GM19395 (cell line): Measurements from ENCODE around the gene PDE4DIP.
"Not testable (repeated sequence)": the region's sequence is repeated elsewhere in the genome, so short reads cannot be mapped to it uniquely, and the experiment has no call there.

ENCODE experiments used
- ATAC-seq: cut with Tn5 transposase; IDR thresholded peaks from one replicate; pipeline ENCODE4 v1.9.1; 2021; ENCODE audit warnings: mild to moderate bottlenecking, moderate library complexity; ENCODE audit not compliant: unreplicated experiment

The PDE4DIP gene

DNA sequence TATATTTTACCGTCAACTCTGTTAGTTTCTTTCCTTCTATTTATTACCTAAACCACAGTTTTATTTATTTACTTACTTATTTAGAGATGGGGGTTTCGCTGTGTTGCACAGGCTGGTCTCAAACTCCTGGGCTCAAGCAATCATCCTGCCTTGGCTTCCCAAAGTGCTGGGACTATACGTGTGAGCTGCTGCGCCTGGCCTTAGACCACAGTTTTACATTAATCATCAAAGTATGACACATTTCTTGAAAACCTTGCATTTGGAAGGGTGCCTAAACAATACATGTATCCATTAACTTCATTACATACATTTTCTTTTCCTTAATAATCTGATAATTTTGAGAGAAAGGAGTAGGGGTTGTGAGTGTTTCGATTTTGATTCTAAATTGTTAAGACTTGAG is 124.9 kb downstream of the PDE4DIP start:
- ATAC-seq: not testable (repeated sequence)

DNA sequence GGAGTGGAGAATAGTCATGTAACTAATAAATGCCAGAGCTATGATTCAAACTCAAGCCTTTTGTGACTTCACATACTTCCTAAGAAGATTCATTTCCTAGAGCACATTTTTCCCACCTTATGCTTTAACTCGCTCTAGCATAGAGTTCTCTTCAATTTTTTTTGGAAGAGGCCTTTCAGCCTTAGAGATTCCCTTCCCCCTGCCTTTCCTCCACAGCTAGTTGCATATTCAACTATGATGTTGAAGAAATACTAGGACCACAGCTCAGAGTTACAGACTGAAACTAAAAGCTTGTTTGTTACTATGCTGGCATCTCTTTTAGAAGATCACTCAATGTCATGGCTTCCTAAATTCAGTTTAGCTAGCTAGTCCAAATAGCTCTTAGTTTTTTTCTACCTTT is 131.2 kb downstream of the PDE4DIP start:
- ATAC-seq: peak; percentile 61

DNA sequence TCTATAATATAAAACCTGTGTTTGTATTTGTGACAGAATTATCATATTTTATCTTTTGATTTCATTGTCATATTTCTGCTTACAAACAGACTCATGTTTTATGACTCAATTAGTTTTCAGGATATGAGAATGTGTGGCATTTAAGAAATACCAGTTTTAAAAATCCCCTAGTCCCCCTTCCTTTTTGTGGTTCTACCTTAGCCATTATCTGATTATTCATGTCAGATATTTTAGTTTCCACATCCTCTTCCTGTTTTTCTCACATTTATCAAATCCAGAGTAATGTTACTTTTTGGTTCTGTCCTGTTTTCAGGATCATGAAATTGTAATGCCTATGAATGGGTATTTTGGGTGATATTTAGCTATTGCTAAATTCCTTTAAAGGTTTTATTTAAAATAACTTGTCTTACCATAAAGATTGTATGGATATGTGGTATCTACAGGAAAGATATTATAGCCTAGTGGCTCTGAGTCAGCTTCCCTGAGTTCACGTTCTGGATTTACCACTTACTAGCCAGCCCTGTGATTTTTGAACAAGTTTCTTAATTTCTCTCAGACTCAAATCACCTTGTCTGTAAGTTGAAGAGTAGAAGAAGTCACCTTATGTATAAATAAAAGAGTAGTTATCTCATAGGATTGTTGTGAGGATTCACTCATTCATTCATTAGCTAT is 131.8 kb downstream of the PDE4DIP start:
- peak; percentile 67 for ATAC-seq

DNA sequence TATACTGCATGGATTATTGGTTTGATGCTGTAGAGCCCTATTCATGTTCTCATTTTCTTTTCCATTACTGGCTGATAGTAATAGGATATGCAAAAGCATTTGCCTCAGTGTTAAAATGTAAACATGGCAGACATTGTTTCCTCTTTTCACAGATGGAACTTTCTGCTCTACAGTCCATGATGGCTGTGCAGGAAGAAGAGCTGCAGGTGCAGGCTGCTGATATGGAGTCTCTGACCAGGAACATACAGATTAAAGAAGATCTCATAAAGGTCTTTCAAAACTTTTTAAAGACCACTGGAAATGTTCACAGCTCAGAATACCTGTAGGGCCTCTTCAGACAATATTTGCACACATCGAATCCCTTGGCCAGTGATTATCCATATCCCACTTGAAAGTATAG is 133.6 kb downstream of the PDE4DIP start:
- ATAC-seq: not testable (repeated sequence)

DNA sequence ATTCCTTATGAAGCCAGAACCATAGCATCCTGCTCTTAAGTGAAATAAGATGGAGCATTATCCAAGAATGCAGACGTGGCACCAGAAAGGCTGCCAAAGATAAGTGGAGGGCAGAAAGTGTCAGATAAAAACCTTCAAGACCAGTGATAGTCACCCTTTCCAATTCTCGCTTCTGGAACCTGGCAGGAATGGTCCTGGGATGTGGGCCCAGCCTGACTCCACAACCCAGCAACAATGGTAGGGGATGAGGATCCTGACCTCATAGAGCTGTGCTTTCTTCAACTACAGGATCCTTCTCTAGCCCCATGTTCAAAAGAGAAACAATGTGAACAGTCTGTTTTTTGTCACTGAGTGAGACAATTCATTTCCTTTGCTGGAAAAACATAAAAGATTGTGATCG is 145.2 kb downstream of the PDE4DIP start:
- ATAC-seq: not testable (repeated sequence)

DNA sequence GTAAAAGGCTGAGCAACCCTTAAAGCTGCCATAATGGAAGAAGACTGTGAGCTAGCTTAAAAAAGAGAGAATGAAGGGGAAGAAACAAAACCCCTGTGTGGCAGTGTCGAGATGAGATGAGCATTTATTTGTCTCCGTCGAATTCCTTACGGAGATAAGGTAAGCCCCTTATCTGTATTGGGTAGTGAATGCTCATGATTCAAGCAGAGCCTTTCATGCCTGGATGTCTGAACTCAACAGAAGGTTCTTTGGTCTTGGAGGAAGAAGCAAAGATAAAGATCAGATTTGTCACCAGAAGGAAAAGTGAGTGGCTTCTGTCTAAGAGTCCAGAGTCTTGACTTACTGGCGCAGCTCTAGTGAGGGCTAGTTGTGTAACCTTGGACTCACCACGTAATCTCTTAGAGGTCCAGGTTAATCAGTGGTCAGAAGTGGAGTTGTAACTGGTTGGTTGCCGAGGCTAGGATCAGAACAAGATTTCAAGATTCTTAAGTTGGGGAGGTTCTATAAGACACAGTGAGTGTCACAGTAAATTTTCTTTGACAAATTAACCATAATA is 146.1 kb downstream of the PDE4DIP start:
- ATAC-seq: not testable (repeated sequence)

DNA sequence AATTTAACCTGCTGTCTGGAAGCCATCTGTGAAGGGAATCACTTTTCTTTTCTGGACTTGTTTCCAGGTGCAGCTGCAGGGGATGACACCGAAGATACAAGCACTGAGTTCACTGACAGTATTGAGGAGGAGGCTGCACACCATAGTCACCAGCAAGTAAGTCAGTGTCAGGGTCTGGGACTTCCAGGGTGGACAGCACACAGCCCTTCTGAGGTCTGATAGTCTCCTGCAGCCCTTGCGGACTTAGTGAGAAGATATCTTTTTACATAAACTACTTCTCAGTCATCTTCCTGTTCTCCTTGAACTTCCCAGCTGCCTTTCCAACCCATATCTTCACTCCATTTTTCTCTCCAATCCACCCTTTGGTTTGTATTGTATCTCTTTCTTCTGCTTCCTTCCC is 147.6 kb downstream of the PDE4DIP start:
- ATAC-seq: not testable (repeated sequence)

DNA sequence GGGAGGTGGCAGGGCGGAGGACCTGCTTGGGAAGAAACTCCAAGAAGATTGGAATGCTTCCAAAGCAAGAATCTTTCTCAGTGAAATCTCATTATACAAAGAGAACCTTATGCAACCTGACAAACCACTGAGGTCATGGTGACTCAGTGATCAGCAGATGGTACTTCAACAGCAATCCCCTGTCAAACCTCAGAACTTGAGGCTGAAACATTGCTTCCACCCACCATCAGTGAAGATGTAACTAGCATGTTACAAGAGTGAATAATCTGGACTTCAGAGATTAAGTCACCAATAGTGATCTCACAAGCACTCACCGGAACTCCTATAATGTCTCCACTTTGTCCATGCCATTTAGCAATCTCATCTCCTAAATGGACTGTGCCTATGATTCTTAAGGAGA is 148.1 kb downstream of the PDE4DIP start:
- ATAC-seq: not testable (repeated sequence)

DNA sequence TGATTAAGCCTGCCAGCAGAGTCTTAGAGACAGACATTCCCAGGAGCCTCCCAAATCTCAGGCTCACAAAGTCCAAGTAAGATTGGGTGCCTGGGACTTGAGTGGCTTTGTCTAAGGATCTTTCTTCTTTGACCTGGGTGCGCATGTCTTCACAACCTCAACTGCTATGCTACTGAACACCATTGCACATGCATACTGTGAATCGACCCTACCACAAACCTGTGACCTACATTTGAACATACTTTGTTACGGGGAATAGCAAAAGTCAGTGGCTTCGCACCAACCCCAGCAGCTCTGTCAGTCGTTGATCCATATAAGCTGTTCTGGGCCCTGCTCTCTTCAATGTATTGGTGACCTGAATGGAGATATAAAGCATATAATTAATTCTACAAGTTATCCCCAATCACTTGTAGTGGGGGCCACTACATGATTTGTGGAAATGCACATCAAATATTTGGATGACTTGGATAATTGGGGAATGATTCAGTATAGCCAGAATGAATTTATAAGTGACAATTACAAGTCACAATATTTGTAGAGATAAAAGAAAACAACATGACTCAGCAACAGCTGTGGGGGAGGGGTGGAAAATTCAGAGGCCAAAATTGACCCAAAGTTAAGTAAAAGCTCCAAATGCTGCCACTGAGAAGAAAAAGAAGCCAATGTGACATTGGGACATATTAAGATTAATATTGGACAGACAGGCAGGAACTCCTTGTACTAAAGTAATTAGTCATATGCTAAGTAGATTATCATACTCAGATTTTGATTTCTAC is 152.4 kb downstream of the PDE4DIP start:
- not testable (repeated sequence) for ATAC-seq

DNA sequence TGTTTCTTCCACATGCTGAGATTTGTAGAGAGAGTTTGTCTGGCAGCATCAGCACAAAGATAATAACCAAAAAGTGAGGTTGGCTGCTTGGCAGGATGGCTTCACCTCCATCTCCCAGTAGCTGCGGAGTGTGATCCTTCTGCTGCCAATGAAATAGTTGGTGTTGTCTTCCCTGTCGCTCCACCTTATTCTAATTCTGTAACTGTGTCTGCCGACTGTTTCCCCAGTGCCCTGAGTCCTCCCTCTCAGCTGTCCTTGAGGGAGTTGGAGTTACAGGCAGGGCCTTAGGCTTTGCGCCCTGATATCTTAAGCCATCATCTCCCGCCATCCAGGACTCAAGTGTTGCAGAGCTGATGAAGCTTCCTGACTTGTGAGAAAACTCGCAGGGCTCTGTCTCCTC is 153.2 kb downstream of the PDE4DIP start:
- not testable (repeated sequence) for ATAC-seq

DNA sequence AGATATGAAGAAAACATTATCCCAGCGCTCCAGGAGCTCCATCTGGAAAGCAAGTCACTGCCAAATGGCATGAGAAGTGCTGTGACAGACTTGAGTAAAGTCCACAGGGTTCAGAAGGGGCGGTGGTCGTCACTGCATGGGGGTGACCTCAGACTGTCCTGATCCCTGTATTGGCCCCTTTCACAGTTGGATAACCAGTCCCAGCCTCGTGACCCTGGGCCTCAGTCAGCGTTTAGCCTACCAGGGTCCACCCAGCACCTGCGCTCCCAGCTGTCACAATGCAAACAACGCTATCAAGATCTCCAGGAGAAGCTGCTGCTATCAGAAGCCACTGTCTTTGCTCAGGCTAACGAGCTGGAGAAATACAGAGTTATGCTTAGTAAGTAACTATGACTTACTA is 158.4 kb downstream of the PDE4DIP start:
- not testable (repeated sequence) for ATAC-seq

DNA sequence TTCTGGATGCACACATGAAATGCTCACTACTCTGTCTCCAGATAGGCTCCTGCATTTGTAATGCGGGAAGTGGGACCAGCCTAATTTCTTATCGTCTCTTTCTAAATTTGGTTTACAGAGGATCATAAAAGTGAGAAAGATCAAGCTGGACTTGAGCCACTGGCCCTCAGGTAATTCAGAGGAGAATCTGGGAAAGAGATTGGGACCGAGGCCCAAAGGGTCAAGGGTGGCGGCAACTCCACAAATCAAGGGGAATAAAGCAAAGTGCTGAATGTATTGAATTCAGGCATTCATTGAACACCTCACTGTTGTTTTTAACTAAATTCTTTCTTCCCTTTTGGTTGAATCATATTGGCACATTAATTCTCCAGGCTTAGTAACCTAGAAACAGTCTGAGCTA is 164.1 kb downstream of the PDE4DIP start:
- not testable (repeated sequence) for ATAC-seq

DNA sequence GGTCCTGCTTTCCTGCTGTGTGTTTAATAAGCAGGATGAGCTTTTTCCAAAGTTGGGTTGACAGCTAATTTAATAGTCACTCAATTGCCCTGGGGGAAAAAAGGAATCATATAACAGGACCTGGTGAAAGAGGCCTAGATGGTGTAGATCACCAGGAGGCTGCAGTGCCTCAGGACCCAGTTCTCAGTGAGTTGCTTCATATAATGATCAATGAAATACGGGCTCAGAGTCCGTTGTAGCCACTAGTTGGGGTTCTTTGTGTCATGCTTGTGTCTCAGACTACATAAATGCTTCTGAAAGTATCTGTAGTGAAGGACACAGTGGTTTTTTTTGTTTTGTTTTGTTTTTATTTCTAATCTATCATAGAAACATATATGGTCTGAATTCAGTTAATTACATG is 164.5 kb downstream of the PDE4DIP start:
- ATAC-seq: not testable (repeated sequence)

DNA sequence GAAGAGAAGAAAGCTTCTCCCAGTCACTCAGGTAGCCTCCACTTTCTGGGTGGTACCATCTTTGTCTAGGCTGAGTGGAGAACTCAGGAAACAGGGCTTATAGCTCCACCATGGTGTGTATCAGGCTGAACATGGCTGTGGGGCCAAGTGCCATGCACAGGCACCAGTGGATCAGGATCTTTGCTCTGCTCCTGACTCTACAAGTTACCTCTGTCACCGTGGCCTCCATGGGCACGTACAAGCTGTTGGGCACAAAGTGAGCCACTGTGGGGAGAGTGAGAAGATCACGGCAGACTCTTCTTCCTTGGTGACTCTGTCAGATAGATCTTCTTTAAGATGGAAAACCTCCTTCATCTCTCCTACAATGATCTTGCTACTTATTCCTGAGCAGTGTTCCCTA is 165.5 kb downstream of the PDE4DIP start:
- ATAC-seq: not testable (repeated sequence)

DNA sequence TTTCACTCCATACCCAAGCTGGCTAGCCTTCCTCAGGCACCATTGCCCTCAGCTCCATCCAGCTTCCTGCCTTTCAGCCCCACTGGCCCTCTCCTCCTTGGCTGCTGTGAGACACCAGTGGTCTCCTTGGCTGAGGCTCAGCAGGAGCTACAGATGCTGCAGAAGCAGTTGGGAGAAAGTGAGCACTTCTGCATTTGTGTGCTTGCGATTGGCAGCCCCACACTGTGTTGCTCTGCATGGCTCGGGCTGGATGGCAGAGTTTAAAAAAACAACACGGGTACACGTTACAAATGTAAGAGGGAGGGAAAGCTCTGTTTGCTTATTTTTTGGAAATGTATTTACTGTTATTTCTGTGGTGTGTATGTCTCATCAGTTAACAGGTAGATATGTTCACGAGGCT is 168.4 kb downstream of the PDE4DIP start:
- not testable (repeated sequence) for ATAC-seq

DNA sequence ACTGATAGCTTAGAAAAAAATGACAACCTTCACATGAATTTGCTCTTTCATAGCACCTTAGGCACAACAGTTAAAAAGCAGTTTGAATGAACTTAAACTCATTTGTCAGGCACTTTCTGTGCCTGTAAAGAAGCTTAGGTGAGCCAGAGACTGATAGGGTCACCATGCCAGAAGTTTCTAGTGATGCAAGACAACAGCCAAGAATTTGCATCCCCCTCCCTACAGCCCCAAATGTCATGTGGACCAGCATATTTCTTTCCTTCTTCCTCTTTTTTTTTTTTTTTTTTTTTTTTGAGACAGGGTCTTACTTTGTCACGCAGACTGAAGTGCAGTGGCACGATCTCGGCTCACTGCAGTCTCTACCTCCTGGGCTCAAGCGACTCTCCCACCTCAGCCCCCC is 169.3 kb downstream of the PDE4DIP start:
- not testable (repeated sequence) for ATAC-seq

DNA sequence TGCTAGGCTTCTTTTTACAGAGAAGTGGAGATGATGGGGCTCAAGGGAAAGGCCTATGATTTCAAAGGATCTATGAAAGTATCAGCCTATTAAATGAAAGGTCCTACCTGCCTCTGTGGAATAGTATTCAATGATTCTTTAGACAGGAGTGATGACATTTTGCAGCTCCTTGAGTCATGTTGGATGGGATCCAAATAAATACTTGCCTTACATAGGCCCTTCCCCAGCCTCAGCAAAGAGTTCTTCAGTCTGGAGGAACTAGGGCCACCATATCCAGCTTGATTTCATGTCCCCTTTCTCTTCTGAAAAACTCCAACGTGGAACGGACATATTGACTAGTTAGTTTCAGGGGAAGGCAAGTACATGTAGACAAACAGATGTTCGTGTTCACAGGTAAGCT is 171.3 kb downstream of the PDE4DIP start:
- not testable (repeated sequence) for ATAC-seq

DNA sequence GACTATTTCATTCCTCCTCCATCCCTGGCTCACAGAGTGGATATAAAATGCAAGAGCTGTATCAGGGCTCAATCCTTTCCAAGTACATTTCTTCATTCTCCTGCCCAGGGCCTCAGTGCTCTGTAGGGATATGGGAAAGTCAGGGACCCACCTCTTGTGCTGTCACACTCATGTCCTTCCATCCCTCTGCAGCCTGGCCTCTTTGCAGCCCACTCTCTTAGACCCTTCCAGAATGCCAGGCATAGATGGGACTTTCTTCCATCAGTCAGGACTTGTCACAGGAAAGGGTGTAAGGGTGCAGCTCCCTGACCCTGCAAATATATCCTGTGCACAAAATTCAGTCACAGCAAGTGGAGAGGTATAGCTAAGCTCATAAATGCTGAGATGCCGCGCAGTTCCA is 172.4 kb downstream of the PDE4DIP start:
- not testable (repeated sequence) for ATAC-seq

DNA sequence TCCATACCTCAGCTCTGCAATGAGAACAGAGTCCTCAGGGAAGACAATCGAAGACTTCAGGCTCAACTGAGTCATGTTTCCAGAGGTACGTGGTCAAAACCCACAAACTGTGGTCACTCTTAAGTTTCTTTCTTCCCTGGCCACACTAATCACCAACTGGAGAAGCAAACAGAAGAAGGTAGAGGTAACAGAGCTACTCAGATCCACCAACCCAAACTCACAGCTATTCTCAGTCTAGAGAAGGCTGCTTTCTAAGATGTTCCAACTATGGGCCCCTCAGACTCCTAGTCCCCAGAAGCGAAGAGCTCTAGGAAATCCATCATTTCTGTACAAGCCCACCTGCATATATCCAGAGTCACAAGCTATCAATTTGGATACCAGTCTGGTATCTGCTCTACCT is 174.3 kb downstream of the PDE4DIP start:
- ATAC-seq: not testable (repeated sequence)

DNA sequence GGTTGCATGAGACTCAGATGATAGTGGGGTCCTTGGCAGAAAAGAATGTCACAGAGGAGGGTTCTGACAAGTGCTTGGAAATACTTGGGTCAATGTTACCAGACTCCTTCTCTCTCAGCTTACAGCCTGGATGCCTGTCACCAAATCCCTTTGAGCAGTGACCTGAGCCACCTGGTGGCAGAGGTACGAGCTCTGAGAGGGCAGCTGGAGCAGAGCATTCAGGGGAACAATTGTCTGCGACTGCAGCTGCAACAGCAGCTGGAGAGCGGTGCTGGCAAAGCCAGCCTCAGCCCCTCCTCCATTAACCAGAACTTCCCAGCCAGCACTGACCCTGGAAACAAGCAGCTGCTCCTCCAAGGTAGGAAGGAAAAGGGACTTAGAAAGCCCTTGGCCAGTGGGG is 180.1 kb downstream of the PDE4DIP start:
- not testable (repeated sequence) for ATAC-seq

DNA sequence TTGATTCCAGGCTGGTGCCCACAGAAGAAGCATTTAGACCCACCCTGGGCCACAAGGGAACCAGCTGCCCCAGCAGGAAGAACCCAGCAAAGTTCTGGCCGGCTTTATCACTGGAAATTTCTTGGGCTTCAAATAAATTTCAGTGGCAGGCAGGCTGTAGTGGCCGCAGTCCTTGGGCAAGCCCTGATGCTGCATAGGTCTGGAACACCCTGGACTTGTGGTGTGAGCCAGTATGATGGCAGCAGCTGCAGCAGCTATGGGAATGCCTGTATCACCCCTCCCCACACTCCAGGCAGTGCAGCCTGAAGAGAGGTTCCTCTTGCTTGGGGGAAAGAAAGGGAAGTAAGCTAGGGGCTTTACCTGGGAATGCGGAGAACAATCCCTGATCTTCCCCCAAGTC is 189.7 kb downstream of the PDE4DIP start:
- not testable (repeated sequence) for ATAC-seq

DNA sequence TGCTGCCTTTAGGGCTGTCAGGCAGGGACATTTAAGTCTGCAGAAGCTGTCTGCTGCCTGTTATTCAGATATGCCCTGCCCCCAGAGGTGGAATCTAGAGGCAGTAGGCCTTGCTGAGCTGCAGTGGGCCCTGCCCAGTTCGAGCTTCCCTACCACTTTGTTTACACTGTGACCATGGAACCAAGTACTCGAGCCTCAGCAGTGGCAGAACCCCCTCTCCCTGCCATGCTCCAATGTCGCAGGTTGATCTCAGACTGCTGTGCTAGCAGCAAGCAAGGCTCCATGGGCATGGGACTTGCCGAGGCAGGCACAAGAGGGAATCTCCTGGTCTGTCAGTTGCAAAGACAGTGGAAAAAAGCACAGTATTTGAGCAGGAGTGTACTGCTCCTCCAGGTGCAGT is 198.8 kb downstream of the PDE4DIP start:
- ATAC-seq: not testable (repeated sequence)
